ENCODE measurements around the gene PCDH11Y.
"Not testable (repeated sequence)": the region's sequence is repeated elsewhere in the genome, so short reads cannot be mapped to it uniquely, and the experiment has no call there.

Gene PCDH11Y, protein sequence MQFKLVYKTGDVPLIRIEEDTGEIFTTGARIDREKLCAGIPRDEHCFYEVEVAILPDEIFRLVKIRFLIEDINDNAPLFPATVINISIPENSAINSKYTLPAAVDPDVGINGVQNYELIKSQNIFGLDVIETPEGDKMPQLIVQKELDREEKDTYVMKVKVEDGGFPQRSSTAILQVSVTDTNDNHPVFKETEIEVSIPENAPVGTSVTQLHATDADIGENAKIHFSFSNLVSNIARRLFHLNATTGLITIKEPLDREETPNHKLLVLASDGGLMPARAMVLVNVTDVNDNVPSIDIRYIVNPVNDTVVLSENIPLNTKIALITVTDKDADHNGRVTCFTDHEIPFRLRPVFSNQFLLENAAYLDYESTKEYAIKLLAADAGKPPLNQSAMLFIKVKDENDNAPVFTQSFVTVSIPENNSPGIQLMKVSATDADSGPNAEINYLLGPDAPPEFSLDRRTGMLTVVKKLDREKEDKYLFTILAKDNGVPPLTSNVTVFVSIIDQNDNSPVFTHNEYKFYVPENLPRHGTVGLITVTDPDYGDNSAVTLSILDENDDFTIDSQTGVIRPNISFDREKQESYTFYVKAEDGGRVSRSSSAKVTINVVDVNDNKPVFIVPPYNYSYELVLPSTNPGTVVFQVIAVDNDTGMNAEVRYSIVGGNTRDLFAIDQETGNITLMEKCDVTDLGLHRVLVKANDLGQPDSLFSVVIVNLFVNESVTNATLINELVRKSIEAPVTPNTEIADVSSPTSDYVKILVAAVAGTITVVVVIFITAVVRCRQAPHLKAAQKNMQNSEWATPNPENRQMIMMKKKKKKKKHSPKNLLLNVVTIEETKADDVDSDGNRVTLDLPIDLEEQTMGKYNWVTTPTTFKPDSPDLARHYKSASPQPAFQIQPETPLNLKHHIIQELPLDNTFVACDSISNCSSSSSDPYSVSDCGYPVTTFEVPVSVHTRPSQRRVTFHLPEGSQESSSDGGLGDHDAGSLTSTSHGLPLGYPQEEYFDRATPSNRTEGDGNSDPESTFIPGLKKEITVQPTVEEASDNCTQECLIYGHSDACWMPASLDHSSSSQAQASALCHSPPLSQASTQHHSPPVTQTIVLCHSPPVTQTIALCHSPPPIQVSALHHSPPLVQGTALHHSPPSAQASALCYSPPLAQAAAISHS (N-terminal part only)

DNA sequence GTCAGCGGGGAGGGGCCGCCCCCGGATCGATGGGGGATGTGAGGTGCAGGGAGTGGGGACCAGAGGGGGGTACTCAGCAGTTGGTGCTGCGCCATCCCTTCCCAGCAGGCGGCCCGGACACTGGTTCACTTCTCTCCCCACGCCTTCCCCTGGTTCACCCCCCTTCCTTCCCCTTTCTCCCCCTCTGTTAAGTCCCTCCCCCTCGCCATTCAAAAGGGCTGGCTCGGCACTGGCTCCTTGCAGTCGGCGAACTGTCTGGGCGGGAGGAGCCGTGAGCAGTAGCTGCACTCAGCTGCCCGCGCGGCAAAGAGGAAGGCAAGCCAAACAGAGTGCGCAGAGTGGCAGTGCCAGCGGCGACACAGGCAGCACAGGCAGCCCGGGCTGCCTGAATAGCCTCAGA is at the start of gene PCDH11Y:
Gene PCDH11Y, plus strand, starts transcription at position 240 of the 400 bp plus-strand sequence. CDS start 56,804 bp downstream, outside the sequence.
- not testable (repeated sequence) for H3K27me3 Mint-ChIP-seq (ENCODE audit: low read depth, poor library complexity); H3K4me3 Mint-ChIP-seq; H3K27ac Mint-ChIP-seq; H3K36me3 Mint-ChIP-seq (ENCODE audit: low read depth); DNase-seq; H3K9me3 Mint-ChIP-seq; H3K4me1 Mint-ChIP-seq

DNA sequence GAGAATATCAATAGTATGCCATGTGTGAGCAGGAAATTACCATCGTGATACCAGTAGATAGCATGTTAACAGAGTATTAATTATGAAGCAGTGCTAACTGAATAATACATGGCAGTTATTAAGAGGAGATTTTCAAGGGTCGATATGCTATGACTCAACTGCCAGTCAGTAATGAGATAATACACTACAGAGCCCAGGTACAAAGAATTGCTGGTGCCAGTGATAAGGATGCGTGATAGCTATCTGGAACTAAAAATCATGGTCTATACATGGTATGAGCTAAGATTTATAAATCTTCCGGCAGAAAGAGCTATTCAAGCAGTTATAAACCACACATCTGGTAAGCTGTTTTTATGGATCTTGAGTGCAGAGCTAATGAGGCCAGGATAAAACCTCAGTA is 32.2 kb upstream of the PCDH11Y start:
- not testable (repeated sequence) for H3K36me3 Mint-ChIP-seq (ENCODE audit: low read depth); H3K4me1 Mint-ChIP-seq; H3K4me3 Mint-ChIP-seq; H3K27ac Mint-ChIP-seq; H3K9me3 Mint-ChIP-seq; DNase-seq; H3K27me3 Mint-ChIP-seq (ENCODE audit: low read depth, poor library complexity)

DNA sequence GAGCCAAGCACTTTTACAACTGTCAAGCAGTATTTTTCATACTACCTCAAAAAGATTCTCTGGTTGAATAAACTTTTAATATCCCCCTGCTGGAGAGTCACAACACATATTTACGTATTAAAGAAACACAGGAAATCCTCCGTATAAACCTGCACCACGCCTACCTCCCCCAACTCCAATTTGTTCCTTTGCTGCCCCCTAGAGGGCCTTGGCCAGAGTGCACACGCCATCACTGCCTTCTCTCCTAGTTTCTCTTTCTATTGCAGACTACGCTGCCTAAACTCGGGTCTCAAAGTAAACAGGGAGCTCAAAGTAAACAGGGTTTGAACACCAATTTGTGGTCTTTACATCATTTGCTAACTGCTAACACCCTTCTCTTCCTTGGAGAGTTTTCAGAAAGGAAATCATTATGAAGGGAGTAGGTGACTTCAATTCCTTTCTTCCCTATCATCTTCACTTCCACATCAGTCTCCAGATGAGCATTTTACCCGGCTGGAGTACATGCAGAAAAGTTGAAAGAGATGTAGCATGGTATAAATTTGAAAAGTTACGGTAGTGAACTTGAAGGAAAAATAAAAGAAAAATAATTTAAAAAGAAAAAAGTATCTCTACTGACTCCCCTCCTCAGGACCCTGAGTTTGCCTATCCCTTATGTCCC is 8.2 kb upstream of the PCDH11Y start:
- not testable (repeated sequence) for H3K36me3 Mint-ChIP-seq (ENCODE audit: low read depth); H3K27ac Mint-ChIP-seq; DNase-seq; H3K4me1 Mint-ChIP-seq; H3K9me3 Mint-ChIP-seq; H3K4me3 Mint-ChIP-seq; H3K27me3 Mint-ChIP-seq (ENCODE audit: low read depth, poor library complexity)

DNA sequence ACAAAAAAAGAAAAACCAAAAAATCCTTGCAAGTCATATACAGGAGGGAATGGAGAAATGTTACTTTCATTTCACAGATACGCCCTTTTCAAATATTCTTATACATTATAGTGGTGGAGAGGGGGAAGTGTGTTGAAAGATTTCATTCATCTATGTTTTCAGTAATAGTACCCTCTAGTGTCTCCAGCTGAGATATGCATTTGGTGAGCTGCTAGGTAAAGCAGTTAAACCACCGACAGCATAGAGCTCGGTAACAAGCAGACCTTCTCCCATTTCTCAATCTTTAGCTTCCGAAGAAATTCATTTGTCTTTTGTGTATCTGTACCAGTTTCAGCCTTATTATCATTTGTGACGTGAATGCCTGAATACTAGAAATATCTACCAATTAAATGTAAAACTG is 5.2 kb upstream of the PCDH11Y start:
- H3K4me1 Mint-ChIP-seq; H3K27me3 Mint-ChIP-seq (ENCODE audit: low read depth, poor library complexity); H3K9me3 Mint-ChIP-seq; DNase-seq; H3K27ac Mint-ChIP-seq; H3K4me3 Mint-ChIP-seq; H3K36me3 Mint-ChIP-seq (ENCODE audit: low read depth): not testable (repeated sequence)

DNA sequence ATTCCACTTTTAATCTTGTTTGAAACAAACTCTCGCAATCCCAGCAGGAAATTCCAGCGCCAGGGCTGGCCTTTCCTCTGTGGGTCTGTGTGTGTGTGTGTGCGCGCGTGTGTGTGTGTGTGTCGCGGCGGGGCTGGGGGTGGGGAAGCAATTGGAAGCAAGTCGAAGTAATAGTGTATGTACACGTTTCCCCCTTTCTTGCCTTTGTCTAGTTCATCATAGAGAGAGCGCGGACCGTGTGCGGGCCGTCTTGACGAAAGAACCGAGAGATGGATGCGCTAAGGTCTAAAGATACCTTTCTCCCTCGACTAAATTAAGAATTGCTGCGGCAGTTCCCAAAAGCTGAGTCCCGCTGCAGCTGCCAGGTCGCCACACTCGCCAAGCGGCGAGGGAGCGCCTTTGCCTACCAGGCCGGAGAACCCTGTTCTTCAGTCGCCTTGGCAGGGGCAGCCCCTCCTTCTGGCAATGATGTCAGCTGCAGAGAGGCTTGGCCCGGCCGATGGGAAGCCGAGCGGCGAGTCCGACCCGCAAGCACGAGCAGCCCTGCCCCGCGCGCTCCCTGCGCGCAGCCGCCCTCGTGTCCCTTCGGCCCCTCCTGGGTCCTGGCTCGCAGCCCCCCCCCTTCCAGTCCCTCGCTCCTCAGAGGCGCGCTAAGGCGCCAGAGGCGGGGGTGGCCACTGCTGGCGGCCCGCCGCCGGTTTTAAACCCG is 2.5 kb downstream of the PCDH11Y start:
- peak overlapping the region; percentile 80 for H3K4me3 Mint-ChIP-seq

DNA sequence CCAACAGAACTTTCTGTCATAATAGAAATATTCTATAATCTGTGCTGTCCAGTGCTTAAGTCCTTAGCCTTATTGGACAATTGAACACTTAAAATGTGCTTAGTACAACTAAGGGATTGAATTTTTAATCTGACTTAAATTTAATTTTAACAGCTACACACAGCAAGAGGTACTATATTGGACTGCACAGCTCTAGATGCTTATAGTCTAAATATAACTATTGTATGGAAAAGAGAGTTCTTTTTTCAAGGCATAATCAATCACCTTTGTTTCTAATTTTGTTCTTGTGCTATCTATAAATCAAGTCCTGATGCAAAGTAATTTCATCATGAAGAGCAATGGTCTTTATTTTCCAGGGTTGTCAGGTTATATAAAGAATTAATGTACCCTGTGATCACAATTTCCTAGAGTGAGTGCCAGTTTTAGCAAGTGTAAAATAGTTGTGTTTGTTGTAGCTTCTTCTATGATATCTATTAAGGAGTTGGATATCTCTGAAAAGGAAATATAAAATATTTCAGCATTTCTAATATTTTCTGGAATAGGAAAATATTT is 39.0 kb downstream of the PCDH11Y start:
- H3K27me3 Mint-ChIP-seq (ENCODE audit: low read depth, poor library complexity); H3K9me3 Mint-ChIP-seq; H3K4me3 Mint-ChIP-seq; H3K4me1 Mint-ChIP-seq; H3K36me3 Mint-ChIP-seq (ENCODE audit: low read depth); DNase-seq; H3K27ac Mint-ChIP-seq: not testable (repeated sequence)

More for the DNA sequence above, 2.5 kb downstream of the PCDH11Y start:
- H3K27ac Mint-ChIP-seq; H3K9me3 Mint-ChIP-seq; H3K4me1 Mint-ChIP-seq; H3K27me3 Mint-ChIP-seq (ENCODE audit: low read depth, poor library complexity); DNase-seq; H3K36me3 Mint-ChIP-seq (ENCODE audit: low read depth): not testable (repeated sequence)

DNA sequence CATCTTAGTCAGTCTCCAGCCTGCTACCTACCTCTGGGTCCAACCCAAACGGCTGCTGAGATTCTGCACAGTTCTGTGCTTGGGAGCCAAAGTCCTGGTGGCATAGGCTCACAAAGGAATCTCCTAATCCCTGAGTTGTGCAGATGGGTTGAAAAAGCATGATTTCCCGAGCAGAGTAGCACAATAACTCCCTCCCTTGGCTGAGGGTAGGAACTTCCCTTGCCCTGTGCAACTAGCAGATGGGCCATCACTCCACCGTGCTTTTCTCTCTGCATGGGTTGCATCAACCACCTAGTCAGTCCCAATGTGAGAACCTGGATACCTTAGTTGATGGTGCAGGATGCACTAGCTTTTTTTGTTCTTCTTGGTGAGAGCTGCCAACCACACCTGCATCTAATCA is 82.9 kb downstream of the PCDH11Y start:
- not testable (repeated sequence) for DNase-seq; H3K36me3 Mint-ChIP-seq (ENCODE audit: low read depth); H3K27ac Mint-ChIP-seq; H3K4me3 Mint-ChIP-seq; H3K27me3 Mint-ChIP-seq (ENCODE audit: low read depth, poor library complexity); H3K9me3 Mint-ChIP-seq; H3K4me1 Mint-ChIP-seq

DNA sequence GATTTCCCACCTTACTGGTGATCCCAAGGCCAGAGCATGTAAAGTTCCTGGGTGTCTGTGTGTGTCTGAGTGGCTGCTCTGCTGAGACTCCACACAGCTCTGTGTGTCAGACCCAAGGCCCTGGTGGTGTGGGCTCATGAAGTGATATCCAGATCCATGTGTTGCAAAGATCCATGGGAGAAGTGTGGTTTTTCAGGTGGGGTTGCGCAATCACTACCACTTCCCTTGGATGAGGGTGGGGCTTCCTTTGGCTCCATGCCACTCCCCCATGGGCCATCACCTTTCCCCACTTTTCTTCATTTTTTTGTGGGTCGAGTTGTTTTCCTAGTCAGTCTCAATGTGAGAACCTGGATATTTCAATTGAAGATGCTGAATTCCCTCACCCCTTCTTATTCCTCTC is 182.9 kb downstream of the PCDH11Y start:
- DNase-seq; H3K36me3 Mint-ChIP-seq (ENCODE audit: low read depth); H3K9me3 Mint-ChIP-seq; H3K27me3 Mint-ChIP-seq (ENCODE audit: low read depth, poor library complexity); H3K4me3 Mint-ChIP-seq; H3K4me1 Mint-ChIP-seq; H3K27ac Mint-ChIP-seq: not testable (repeated sequence)

DNA sequence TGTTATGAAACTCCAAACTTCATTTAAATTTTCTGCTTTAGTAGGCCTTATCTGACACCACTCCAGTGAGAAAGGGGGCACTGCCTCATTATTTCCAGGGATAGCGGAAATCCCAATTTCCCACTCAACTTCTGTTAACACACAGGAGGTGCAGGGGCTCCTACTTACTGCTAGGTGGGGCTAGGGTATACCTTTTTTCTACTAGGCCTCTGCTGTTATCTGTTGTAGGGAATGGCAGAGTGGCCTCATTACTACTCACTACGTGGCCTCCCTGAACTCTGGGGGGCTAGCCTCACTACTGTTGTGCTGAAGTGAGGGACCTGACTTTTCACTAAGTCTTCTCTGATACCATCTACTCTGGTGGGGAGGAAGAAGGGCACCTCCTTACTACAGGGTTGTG is 215.0 kb downstream of the PCDH11Y start:
- not testable (repeated sequence) for H3K4me3 Mint-ChIP-seq; H3K9me3 Mint-ChIP-seq; H3K27ac Mint-ChIP-seq; H3K4me1 Mint-ChIP-seq; H3K27me3 Mint-ChIP-seq (ENCODE audit: low read depth, poor library complexity); DNase-seq; H3K36me3 Mint-ChIP-seq (ENCODE audit: low read depth)

DNA sequence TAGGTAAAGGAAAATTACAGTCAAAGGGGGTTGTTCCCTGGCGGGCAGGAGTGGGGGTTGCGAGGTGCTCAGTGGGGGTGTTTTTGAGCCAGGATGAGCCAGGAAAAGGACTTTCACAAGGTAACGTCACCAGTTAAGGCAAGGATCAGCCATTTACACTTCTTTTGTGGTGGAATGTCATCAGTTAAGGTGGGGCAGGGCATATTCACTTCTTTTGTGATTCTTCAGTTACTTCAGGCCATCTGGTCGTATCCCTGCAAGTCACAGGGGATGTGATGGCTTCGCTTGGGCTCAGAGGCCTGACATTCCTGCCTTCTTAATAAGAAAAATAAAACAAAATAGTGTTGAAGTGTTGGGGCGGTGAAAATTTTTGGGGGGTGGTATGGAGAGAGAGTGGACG is 324.8 kb downstream of the PCDH11Y start:
- DNase-seq; H3K27me3 Mint-ChIP-seq (ENCODE audit: low read depth, poor library complexity); H3K27ac Mint-ChIP-seq; H3K4me1 Mint-ChIP-seq; H3K4me3 Mint-ChIP-seq; H3K9me3 Mint-ChIP-seq; H3K36me3 Mint-ChIP-seq (ENCODE audit: low read depth): not testable (repeated sequence)

DNA sequence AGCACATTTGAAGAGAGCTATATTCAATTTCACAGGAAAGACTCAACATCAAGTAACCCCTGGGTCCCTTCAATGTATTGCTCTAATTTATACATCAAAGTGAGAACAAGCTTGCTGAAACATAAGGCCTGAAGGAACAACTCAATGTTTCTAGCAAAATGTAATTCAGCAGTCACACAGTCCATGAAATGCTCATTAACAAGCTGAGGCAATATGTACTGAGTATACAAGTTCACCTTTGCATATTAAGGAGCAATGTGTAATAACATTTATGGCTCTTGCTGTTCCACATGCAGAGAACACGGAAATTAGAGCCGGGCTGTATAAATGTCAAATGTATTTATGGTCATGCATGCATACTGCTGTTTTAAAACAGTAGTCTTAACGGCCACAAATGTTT is 342.1 kb downstream of the PCDH11Y start:
- H3K9me3 Mint-ChIP-seq; H3K4me3 Mint-ChIP-seq; H3K27me3 Mint-ChIP-seq (ENCODE audit: low read depth, poor library complexity): not testable (repeated sequence)

DNA sequence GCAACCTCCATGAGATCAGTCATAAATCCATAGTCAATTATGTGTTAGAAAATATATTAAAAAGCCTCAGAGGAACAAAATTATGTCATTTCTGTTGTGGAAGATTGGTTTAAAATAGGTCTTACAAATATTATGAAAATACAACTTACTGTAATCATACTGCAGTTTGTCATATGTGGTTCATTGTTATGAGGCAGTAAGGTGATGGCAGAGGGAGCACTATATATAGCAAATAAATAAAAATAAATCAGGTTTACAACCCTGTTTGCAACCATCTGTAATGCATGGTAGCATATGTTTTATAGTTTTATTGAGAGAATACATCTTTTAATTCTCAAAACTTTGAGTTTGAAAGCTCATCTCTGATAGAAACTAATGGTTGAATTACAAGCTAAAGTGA is 543.6 kb downstream of the PCDH11Y start:
- H3K36me3 Mint-ChIP-seq (ENCODE audit: low read depth); H3K9me3 Mint-ChIP-seq; H3K27me3 Mint-ChIP-seq (ENCODE audit: low read depth, poor library complexity); H3K27ac Mint-ChIP-seq; H3K4me1 Mint-ChIP-seq; DNase-seq; H3K4me3 Mint-ChIP-seq: not testable (repeated sequence)

More for the DNA sequence above, 342.1 kb downstream of the PCDH11Y start:
- not testable (repeated sequence) for H3K36me3 Mint-ChIP-seq (ENCODE audit: low read depth); H3K27ac Mint-ChIP-seq; H3K4me1 Mint-ChIP-seq; DNase-seq

DNA sequence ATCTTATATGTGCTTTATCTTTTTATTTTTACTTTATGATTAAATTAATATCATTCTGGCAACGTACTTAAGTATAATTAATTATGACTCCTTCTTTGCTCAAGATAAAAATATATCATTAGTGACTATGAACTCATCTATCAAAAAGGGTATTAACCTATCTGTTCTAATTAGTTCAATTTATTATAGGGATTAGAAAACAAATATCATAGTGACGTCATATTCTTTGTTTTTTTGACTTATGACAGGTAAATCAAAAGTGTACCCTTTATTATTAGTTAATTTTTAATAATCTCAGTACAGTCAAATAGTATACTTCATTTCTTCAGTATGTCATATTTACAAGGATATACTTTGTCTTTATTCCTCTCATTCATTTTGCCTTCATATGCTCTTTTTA is 638.5 kb downstream of the PCDH11Y start:
- H3K36me3 Mint-ChIP-seq (ENCODE audit: low read depth); H3K4me1 Mint-ChIP-seq; H3K27ac Mint-ChIP-seq; DNase-seq; H3K27me3 Mint-ChIP-seq (ENCODE audit: low read depth, poor library complexity); H3K9me3 Mint-ChIP-seq; H3K4me3 Mint-ChIP-seq: not testable (repeated sequence)
